ENCODE measurements around the gene OR6C76.

GRCh38 chr12:55420307-55420962 is 5.6 kb upstream of the OR6C76 start:
- no peak for TF ChIP-seq TAF1 (IDR thresholded peaks at IDR 0.05; ENCODE audit: borderline replicate concordance, low read depth, low read length)
- TF ChIP-seq POLR2A (IDR thresholded peaks at IDR 0.05; ENCODE audit: low read depth, low read length): no peak

Measured in GM12892 (cell line).